CD14-positive monocyte (primary cell): ENCODE measurements around the gene SCUBE1. TPM values are rescaled to one million over a fixed set of nuclear protein-coding genes. Genes with fewer than 3 reads are reported as not detected.

Experiments
- DNase-seq, 3 donors: peaks; one replicate each; pipeline ENCODE4 v3.0.0-alpha.2; 2011 to 2022
- H2AFZ ChIP-seq: 2 replicates; pipeline ENCODE4 v1.6.0; 2012; ENCODE audit warnings: mild to moderate bottlenecking, low read depth, low read length, inconsistent platforms; ENCODE audit not compliant: insufficient read depth, poor library complexity, severe bottlenecking
- H3K27ac ChIP-seq, 2 donors: 1 replicate in 1 of 2; 2 replicates in 1 of 2; pipeline ENCODE4 v1.5.1; 2012 to 2013; ENCODE audit warnings: low read length in 2 of 2, control low read depth in 1 of 2, inconsistent platforms in 1 of 2, low read depth in 1 of 2, mild to moderate bottlenecking in 1 of 2
- H3K27me3 ChIP-seq, 2 donors: one replicate each; pipeline versions ENCODE4 v1.6.0 to v1.6.1; 2011 to 2013; ENCODE audit warnings: low read length in 2 of 2; ENCODE audit not compliant: control insufficient read depth in 2 of 2, insufficient read depth in 2 of 2
- H3K36me3 ChIP-seq, 2 donors: replicated peaks in 1 of 2; 1 replicate in 1 of 2; 2 replicates in 1 of 2; pipeline versions ENCODE4 v1.5.1 to v1.6.1; 2012 to 2013; ENCODE audit warnings: low read length in 2 of 2, control low read depth in 1 of 2, inconsistent platforms in 1 of 2, mild to moderate bottlenecking in 1 of 2; ENCODE audit not compliant: insufficient read depth in 2 of 2, control insufficient read depth in 1 of 2
- H3K4me1 ChIP-seq, 2 donors: 1 replicate in 1 of 2; 2 replicates in 1 of 2; pipeline versions ENCODE4 v1.5.1 to v1.6.1; 2012 to 2013; ENCODE audit warnings: low read length in 2 of 2, control low read depth in 1 of 2, inconsistent platforms in 1 of 2, mild to moderate bottlenecking in 1 of 2, moderate library complexity in 1 of 2; ENCODE audit not compliant: insufficient read depth in 2 of 2, control insufficient read depth in 1 of 2
- H3K4me2 ChIP-seq: replicated peaks from 2 replicates; pipeline ENCODE3; 2012; ENCODE audit warnings: low read length, moderate library complexity, mild to moderate bottlenecking; ENCODE audit not compliant: poor library complexity, severe bottlenecking; ENCODE audit errors: extremely low read depth
- H3K4me3 ChIP-seq, 3 experiments: fragments of 200-600 bp in 1 of 3; sonication (generic) in 1 of 3; replicated peaks in 1 of 3; 1 replicate in 2 of 3; 2 replicates in 1 of 3; pipeline ENCODE4 v1.5.1; 2011 to 2013; ENCODE audit warnings: low read length in 3 of 3, mild to moderate bottlenecking in 3 of 3, control low read depth in 2 of 3, low read depth in 2 of 3, inconsistent platforms in 1 of 3, moderate library complexity in 1 of 3
- H3K79me2 ChIP-seq: 2 replicates; pipeline ENCODE4 v1.6.0; 2012; ENCODE audit warnings: mild to moderate bottlenecking, control low read depth, inconsistent platforms, low read length, moderate library complexity; ENCODE audit not compliant: insufficient read depth
- H3K9ac ChIP-seq: 2 replicates; pipeline ENCODE4 v1.6.0; 2017; ENCODE audit warnings: low read length, mild to moderate bottlenecking; ENCODE audit not compliant: insufficient read depth, poor library complexity, severe bottlenecking
- H3K9me3 ChIP-seq, 2 donors: replicated peaks in 1 of 2; 1 replicate in 1 of 2; 2 replicates in 1 of 2; pipeline versions ENCODE4 v1.5.1 to v1.6.1; 2012 to 2013; ENCODE audit warnings: low read length in 2 of 2, control low read depth in 1 of 2; ENCODE audit not compliant: control insufficient read depth in 1 of 2, insufficient read depth in 1 of 2
- H4K20me1 ChIP-seq: 2 replicates; pipeline ENCODE4 v1.6.0; 2012; ENCODE audit warnings: mild to moderate bottlenecking, low read length, control low read depth, moderate library complexity; ENCODE audit not compliant: insufficient read depth
- H3K27ac Mint-ChIP-seq, 7 donors: one replicate each; pipeline ENCODE4 v1.8.0; 2020; ENCODE audit warnings: mild to moderate bottlenecking in 7 of 7, mixed read lengths in 7 of 7, moderate library complexity in 6 of 7, inconsistent platforms in 2 of 7
- H3K27me3 Mint-ChIP-seq, 3 donors: one replicate each; pipeline ENCODE4 v1.8.0; 2021 to 2022; ENCODE audit warnings: low read depth in 3 of 3, mild to moderate bottlenecking in 3 of 3, mixed read lengths in 3 of 3, moderate library complexity in 3 of 3, inconsistent platforms in 1 of 3
- H3K36me3 Mint-ChIP-seq, 2 donors: one replicate each; pipeline ENCODE4 v1.8.0; 2020; ENCODE audit warnings: mixed read lengths in 2 of 2, inconsistent platforms in 1 of 2, mild to moderate bottlenecking in 1 of 2
- H3K4me1 Mint-ChIP-seq: one replicate; pipeline ENCODE4 v1.8.0; 2020; ENCODE audit warnings: mild to moderate bottlenecking, mixed read lengths
- H3K4me3 Mint-ChIP-seq, 2 donors: one replicate each; pipeline ENCODE4 v1.8.0; 2020; ENCODE audit warnings: mild to moderate bottlenecking in 2 of 2, mixed read lengths in 2 of 2, moderate library complexity in 1 of 2
- H3K9me3 Mint-ChIP-seq, 7 donors: one replicate each; pipeline ENCODE4 v1.8.0; 2020 to 2022; ENCODE audit warnings: mixed read lengths in 7 of 7, mild to moderate bottlenecking in 6 of 7, moderate library complexity in 6 of 7, inconsistent platforms in 2 of 7
- WGBS: methylation state at CpG from one replicate; pipeline ENCODE4 v1.1.5; 2013; ENCODE audit warnings: missing lambda C conversion rate; ENCODE audit not compliant: insufficient coverage; 5-methylcytosine and 5-hydroxymethylcytosine counted together
- intact Hi-C, 2 donors: fragments of 100-400 bp; cut with micrococcal nuclease; formaldehyde crosslinking; loops; one replicate each; pipeline versions ENCODE4 v1.15.0 to v1.15.1; 2023
- polyA plus RNA-seq, 3 donors: library from polyadenylated mRNA; depleted of rRNA in 1 of 3; unstranded in 2 of 3; stranded (reverse) in 1 of 3; fragments of 300-500 nt in 2 of 3; fragments of >200 nt in 1 of 3; fragmentation: Illumina TruSeq in 2 of 3; gene quantifications; 1 replicate in 2 of 3; 2 replicates in 1 of 3; pipeline ENCODE4 v1.2.3, GENCODE V29; 2012 to 2021
- TF ChIP-seq, protein P1 (sequence below): fragments of 200-600 bp; IDR thresholded peaks from one replicate; pipeline ENCODE4 v1.8.0; 2022; ENCODE audit warnings: antibody characterized with exemption, mild to moderate bottlenecking

Gene SCUBE1
- polyA plus RNA-seq, 3 donors = 0.20 to 0.32 (median 0.26) TPM

DNA sequence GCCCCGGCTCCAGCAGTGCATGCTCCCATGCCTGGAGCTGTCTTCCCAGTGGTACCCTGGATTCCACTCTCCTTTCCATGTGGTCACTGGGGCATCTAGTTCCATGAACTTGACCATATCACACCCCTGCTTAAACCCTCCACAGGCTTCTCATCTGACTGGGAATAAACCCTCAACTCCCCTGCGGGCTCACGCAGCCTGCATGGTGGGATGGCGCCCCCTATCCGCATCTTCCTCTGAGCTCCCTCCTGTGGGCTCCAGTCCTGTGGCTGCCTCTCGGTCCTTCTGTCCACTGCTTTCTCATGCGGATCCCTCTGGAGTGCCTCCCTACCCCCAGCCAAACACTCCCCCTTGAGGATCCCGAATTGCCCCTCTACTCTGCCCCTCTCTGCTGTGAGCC, 114.8 kb downstream of the SCUBE1 start:
- intact Hi-C loops = no loop called here
- Histone ChIP-seq H3K4me2 (no peak overlapping the region), H3K9ac (no peak overlapping the region), H3K4me1 (no peaks in the 10 kb centered on the region), H3K36me3 (no peaks in the 10 kb centered on the region), H2AFZ (no peak overlapping the region), H3K4me3 (no peak overlapping the region), H3K79me2 (no peaks in the 10 kb centered on the region), H3K27ac (no peak overlapping the region), H3K27me3 (no peaks in the 10 kb centered on the region), H3K9me3 (no peaks in the 10 kb centered on the region), H4K20me1 (no peaks in the 10 kb centered on the region)
- peaks cover 5% of the 10 kb centered on the region for H3K4me1 Mint-ChIP-seq
- TF ChIP-seq, protein P1, sequence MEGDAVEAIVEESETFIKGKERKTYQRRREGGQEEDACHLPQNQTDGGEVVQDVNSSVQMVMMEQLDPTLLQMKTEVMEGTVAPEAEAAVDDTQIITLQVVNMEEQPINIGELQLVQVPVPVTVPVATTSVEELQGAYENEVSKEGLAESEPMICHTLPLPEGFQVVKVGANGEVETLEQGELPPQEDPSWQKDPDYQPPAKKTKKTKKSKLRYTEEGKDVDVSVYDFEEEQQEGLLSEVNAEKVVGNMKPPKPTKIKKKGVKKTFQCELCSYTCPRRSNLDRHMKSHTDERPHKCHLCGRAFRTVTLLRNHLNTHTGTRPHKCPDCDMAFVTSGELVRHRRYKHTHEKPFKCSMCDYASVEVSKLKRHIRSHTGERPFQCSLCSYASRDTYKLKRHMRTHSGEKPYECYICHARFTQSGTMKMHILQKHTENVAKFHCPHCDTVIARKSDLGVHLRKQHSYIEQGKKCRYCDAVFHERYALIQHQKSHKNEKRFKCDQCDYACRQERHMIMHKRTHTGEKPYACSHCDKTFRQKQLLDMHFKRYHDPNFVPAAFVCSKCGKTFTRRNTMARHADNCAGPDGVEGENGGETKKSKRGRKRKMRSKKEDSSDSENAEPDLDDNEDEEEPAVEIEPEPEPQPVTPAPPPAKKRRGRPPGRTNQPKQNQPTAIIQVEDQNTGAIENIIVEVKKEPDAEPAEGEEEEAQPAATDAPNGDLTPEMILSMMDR = no peak
- H3K27ac Mint-ChIP-seq = peak overlapping the region in 2 of 7 donors; percentile 10 to 33
- H3K27me3 Mint-ChIP-seq = peaks cover 2 to 3% (median 3%) of the 10 kb centered on the region in 3 donors
- WGBS = 70% methylated on average over 8 of the region's 8 CpGs
- no peak for DNase-seq
- no peak overlapping the region for H3K4me3 Mint-ChIP-seq
- no peaks in the 10 kb centered on the region for H3K36me3 Mint-ChIP-seq
- peaks cover 0 to 2% (median 0%) of the 10 kb centered on the region in 7 donors for H3K9me3 Mint-ChIP-seq

GRCh38 chr22:43227239-43227630, 115.9 kb downstream of the SCUBE1 start:
- H3K27me3 Mint-ChIP-seq = peaks cover 2 to 3% (median 3%) of the 10 kb centered on the region in 3 donors
- no peak overlapping the region for H3K27ac Mint-ChIP-seq
- Histone ChIP-seq H3K79me2 (no peaks in the 10 kb centered on the region), H3K4me2 (no peak overlapping the region), H3K36me3 (no peaks in the 10 kb centered on the region), H3K27ac (no peak overlapping the region), H4K20me1 (no peaks in the 10 kb centered on the region), H2AFZ (no peak overlapping the region), H3K4me1 (no peaks in the 10 kb centered on the region), H3K27me3 (no peaks in the 10 kb centered on the region), H3K9me3 (no peaks in the 10 kb centered on the region), H3K4me3 (no peak overlapping the region), H3K9ac (no peak overlapping the region)
- H3K36me3 Mint-ChIP-seq = no peaks in the 10 kb centered on the region
- no peak overlapping the region for H3K4me3 Mint-ChIP-seq
- intact Hi-C loops = no loop called here
- TF ChIP-seq, protein P1 = no peak
- peaks cover 5% of the 10 kb centered on the region for H3K4me1 Mint-ChIP-seq
- WGBS = 90% methylated on average over 16 of the region's 17 CpGs
- no peak for DNase-seq
- peaks cover 0 to 2% (median 0%) of the 10 kb centered on the region in 7 donors for H3K9me3 Mint-ChIP-seq
